Measurements from ENCODE around the gene GPR63.

DNA sequence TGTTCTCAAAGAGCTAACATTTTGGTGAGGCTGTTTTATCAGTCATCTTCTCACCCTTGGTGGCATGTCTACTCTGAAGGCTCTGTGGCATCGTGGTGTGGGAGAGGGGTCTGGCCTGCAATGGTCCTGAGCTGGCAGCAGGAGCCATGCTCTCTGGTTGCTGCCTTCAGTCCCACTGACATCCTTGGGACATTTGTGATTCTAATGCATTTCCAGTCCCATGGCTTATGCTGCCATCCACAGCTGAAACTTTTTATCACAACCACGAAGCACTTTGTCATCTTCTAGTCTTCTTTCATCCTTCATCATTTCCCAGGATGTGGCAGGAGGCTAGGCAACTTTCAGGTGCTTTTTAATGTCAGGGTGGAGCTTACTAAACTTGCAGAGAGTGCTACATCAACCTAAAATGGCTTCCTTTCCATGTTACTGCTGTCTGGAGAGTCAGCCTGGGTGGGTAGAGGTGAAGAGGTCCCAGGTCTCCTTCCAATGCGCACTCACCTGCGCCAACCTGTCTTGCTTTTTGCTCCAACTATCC is 77.1 kb downstream of the GPR63 start:
- TF ChIP-seq, protein P1, sequence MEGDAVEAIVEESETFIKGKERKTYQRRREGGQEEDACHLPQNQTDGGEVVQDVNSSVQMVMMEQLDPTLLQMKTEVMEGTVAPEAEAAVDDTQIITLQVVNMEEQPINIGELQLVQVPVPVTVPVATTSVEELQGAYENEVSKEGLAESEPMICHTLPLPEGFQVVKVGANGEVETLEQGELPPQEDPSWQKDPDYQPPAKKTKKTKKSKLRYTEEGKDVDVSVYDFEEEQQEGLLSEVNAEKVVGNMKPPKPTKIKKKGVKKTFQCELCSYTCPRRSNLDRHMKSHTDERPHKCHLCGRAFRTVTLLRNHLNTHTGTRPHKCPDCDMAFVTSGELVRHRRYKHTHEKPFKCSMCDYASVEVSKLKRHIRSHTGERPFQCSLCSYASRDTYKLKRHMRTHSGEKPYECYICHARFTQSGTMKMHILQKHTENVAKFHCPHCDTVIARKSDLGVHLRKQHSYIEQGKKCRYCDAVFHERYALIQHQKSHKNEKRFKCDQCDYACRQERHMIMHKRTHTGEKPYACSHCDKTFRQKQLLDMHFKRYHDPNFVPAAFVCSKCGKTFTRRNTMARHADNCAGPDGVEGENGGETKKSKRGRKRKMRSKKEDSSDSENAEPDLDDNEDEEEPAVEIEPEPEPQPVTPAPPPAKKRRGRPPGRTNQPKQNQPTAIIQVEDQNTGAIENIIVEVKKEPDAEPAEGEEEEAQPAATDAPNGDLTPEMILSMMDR (IDR thresholded peaks at IDR 0.05), result peak in 1 of 6 experiments; percentile 5
- TF ChIP-seq POLR2A (IDR thresholded peaks at IDR 0.05), result no peak
